Islet of Langerhans (tissue), 1 donor: Measurements from ENCODE around the gene GUCA1A.
"Not testable (repeated sequence)": the region's sequence is repeated elsewhere in the genome, so short reads cannot be mapped to it uniquely, and the experiment has no call there.

Experiments used
- FAIRE-seq: peaks from one replicate; lab custom pipeline; 2011; peaks lifted over from hg19 to GRCh38; lab: Jason Lieb, UNC

GUCA1A gene

DNA sequence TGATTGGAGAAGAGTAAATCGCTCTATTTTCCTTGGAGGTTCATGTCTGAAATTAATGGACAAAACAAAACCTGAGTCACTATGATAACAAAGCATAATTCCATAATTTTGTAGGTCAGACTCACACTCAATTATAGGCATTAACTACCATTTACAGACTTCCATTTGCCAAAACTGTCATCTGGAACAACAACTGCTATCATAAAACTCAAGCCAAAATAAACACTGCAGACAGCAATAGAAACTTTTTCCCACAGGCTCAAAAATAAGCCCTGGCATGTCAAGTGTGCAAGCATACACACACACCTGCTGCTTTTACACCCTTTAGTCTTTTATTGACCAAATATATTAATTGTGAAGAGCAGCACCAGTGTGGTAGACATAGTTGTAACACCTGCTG is 37.4 kb downstream of the GUCA1A start:
- FAIRE-seq, result no peak

- FAIRE-seq, result no peak
Observed at GRCh38 chr6:42211726-42212125, 38.6 kb downstream of the GUCA1A start.

DNA sequence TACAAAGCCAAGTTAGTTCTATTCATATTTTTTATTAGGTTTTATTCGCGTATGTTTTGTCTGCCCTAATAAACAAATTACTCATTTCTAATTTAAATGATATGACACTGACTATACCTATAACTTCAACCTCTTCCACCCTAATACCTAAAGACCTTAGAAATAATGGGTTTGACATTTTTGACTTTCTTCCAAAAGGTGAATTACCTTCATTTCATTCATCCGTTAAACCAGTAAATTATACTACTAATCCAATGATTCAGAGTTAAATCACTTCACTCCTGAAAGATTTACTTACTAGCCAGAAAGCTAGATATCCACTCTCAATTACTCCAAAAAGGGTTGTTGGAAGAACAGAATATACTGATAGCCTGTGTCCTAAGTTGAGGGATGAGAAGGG is 39.3 kb downstream of the GUCA1A start:
- no peak for FAIRE-seq

GRCh38 chr6:42216495-42216894 is 43.3 kb downstream of the GUCA1A start:
- not testable (repeated sequence) for FAIRE-seq

DNA sequence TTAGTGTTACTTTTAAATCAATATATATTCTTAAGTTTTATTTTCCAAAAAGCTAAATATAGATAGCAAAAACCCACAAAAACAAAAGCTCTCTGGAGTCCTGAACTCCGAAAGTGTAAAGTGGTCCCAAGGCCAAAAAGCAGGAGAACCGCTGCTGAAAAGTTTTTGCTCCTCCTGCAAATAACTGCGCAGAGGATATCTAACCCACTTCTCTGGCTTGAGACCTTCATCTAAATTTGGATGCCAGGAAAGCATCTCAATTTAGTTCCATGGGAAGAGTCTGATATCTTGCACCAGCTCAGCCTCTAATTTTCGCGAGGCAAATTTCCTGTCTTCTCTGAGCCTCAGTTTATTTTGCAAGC is 44.0 kb downstream of the GUCA1A start:
- no peak for FAIRE-seq

- FAIRE-seq, result peak; percentile 88
Observed at GRCh38 chr6:42217519-42218367, 44.6 kb downstream of the GUCA1A start, which contains the start of gene MRPS10. Gene MRPS10 (minus strand): TSS chr6:42217861. CDS start chr6:42217849, 12 bp downstream.

DNA sequence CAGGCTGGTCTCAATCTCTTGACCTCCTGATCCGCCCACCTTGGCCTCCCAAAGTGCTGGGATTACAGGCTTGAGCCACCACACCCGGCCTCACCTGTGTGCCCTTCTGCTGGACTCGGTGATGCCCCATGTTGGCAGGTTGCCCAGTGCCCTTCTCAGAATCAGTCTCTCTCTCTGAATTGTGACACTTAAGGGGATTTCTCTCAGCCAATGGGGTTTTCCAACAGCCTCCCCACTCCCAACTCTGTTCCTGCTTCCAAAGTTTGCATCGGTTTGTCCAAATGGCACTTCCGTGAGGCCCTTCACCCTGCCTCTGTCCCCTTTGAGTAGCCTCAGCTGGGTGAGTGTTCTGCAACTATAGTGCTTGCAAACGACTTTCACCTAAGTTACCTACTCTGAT is 47.6 kb downstream of the GUCA1A start:
- FAIRE-seq, result no peak

GRCh38 chr6:42221546-42221945 is 48.4 kb downstream of the GUCA1A start:
- FAIRE-seq, result no peak

DNA sequence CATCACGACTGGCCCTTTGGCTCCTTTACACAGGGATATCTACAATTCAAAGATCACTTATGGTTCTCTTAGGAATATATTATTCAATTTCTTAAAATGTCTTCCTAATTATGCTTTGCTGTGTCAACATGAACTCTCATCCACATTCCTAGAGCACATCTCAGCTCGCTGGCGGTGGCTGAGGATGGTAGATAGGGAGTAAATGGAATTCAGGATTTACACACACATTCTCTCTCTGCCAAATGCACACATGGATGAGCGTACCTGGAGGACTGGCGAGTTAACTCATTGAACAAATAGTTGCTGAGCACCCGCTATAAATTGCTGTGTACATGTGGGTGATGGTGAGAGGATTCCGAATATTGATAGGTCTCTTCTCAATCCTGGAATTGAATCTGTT is 49.3 kb downstream of the GUCA1A start:
- no peak for FAIRE-seq

GRCh38 chr6:42224222-42225028 is 51.3 kb downstream of the GUCA1A start:
- FAIRE-seq, result no peak

GRCh38 chr6:42225029-42225339 is 51.8 kb downstream of the GUCA1A start:
- FAIRE-seq, result no peak

GRCh38 chr6:42225419-42225818 is 52.3 kb downstream of the GUCA1A start:
- no peak for FAIRE-seq

DNA sequence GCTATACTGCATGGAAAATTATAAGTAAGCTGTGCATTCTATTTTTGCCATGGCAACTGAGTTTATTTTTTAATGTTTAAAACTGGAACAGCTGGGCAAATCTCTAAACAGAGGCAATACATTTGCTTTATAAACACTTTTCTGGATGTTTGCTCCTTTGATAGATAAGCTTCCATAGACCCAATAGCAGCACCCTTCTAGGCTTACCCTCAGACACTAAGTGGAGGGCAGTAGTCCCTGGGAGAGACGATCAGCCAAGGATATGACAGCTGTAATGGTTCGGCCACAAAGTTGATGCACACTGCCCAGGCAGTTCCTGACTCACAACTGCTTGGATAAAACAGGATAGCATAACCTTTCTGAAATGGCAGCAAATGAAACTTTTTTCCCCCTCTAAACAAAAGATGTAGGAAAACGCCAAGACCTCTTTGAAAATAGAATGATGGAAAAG is 53.0 kb downstream of the GUCA1A start:
- FAIRE-seq, result no peak

DNA sequence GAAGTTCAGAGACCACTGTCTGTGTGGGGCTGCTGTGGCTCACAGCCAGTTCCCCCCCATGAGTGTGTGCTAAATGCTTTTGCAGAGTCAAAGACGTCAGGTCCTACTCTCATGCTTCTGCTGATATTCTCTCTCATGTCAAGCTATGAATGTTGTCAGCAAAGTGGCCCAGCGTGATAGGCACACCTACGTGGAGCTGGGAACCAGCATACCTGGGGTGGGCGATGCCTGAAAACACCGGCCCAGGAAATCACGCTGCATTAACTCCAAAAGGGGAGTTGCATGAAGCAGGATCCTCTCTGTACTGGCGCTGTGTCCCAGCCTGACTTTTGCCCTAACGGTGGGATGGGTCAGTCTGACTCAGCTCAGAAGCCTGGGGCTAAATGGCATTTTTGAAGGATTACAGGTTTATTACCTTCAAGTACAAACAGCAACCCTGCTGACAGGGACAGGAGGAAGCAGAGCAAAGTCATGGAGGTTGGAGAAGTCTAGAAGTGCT is 53.5 kb downstream of the GUCA1A start:
- no peak for FAIRE-seq

DNA sequence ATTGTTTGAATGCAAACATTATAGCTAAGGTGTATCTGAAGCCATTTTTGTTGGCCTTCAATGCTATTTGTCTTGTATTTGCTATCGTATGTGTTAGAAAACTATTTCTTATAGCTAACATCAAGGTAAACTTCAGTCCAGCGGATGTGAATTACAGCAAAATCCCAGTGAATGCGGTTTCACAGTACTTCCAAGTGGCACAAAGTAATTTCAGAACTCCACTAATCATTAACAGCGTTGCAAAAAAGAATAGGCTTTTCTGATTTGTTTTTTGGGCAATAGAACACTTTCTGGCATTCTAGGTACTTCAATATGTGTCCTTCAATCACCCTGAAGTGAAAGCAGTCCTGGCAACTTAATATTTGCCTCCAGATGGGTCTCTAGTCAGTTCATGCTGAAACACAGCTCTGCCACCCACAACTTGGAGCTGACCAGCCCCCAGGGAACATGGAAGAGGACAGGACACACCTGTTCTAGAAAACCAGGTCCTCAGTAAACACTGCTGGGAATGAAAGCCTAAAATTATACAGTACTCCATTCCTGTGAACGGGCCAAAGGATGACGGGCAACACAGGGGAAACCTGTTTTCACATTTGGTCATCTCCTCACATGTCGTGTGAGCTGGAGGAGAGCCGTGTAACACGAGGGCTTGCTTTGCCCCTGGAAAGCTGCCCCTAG is 54.1 kb downstream of the GUCA1A start:
- no peak for FAIRE-seq

DNA sequence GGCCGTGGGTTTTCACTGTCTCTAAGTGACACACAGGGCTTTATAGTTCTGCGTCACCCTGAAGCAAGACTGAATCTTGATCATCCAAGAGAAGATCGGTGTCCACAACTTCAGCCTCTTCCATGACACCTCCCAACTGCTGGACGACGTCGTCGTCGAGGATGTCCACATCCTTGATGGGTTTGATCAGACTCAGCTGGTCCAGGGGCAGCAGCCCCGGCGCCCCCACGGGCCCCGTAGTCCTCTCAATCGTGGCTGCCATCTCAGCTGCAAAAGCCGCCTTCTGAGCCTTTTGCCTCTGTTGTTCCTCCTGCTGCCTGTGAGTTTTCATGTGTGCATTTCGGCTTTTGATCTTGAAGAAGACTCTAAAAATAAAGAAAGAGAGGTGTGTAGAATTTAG is 55.1 kb downstream of the GUCA1A start:
- no peak for FAIRE-seq
